ENCODE results near the gene B4GALT5.
"Not testable (repeated sequence)": the region's sequence is repeated elsewhere in the genome, so short reads cannot be mapped to it uniquely, and the experiment has no call there.

B4GALT5 gene

GRCh38 chr20:49713753-49714712, at the start of gene B4GALT5:
B4GALT5 (minus strand) TSS chr20:49713878; CDS start chr20:49713690, 188 bp downstream.
- H3K27ac ChIP-seq, result peak within 1 kb of the TSS; percentile 35

GRCh38 chr20:49762940-49763766, 49.5 kb upstream of the B4GALT5 start:
- H3K36me3 ChIP-seq (ENCODE audit: insufficient read depth, low read length), result no peaks in the 10 kb centered on the region
- DNase-seq (ENCODE audit: low read depth, low spot score), result no peak
- no peak overlapping the region for H3K4me3 ChIP-seq
- no peaks in the 10 kb centered on the region for H3K9me3 ChIP-seq (ENCODE audit: low read depth, low read length)
- H3K27ac ChIP-seq, result no peak overlapping the region
- no peak overlapping the region for H3K9ac ChIP-seq (ENCODE audit: insufficient read length)
- TF ChIP-seq POLR2AphosphoS5 (IDR thresholded peaks at IDR 0.05; ENCODE audit: borderline replicate concordance, low read depth, low read length) (no peak), FOXP2 (optimal IDR thresholded peaks at IDR 0.05; ENCODE audit: control extremely low read depth, extremely low read length, insufficient read depth) (no peak), EZH2 (IDR thresholded peaks at IDR 0.05) (no peak)

More at GRCh38 chr20:49713753-49714712, at the start of gene B4GALT5:
- Histone ChIP-seq H3K9ac (ENCODE audit: insufficient read length) (peak within 1 kb of the TSS; percentile 88), H3K9me3 (ENCODE audit: low read depth, low read length) (no peaks in the 10 kb centered on the region), H3K36me3 (ENCODE audit: insufficient read depth, low read length) (no peaks in the 10 kb centered on the region), H3K4me3 (peak within 1 kb of the TSS; percentile 92)
- no peak for DNase-seq (ENCODE audit: low read depth, low spot score)
- TF ChIP-seq POLR2AphosphoS5 (IDR thresholded peaks at IDR 0.05; ENCODE audit: borderline replicate concordance, low read depth, low read length) (peak; percentile 77), FOXP2 (optimal IDR thresholded peaks at IDR 0.05; ENCODE audit: control extremely low read depth, extremely low read length, insufficient read depth) (no peak), EZH2 (IDR thresholded peaks at IDR 0.05) (no peak)

- not testable (repeated sequence) for H3K36me3 ChIP-seq (ENCODE audit: insufficient read depth, low read length); DNase-seq (ENCODE audit: low read depth, low spot score); H3K27ac ChIP-seq; H3K9me3 ChIP-seq (ENCODE audit: low read depth, low read length); H3K9ac ChIP-seq (ENCODE audit: insufficient read length); H3K4me3 ChIP-seq
Observed at GRCh38 chr20:49761888-49762287, 48.2 kb upstream of the B4GALT5 start.

GRCh38 chr20:49759266-49759950, 45.7 kb upstream of the B4GALT5 start:
- Histone ChIP-seq H3K9me3 (ENCODE audit: low read depth, low read length) (no peaks in the 10 kb centered on the region), H3K4me3 (no peak overlapping the region), H3K9ac (ENCODE audit: insufficient read length) (no peak overlapping the region), H3K27ac (no peak overlapping the region), H3K36me3 (ENCODE audit: insufficient read depth, low read length) (no peaks in the 10 kb centered on the region)
- no peak for DNase-seq (ENCODE audit: low read depth, low spot score)
- no peak for TF ChIP-seq EZH2 (IDR thresholded peaks at IDR 0.05)
- TF ChIP-seq FOXP2 (optimal IDR thresholded peaks at IDR 0.05; ENCODE audit: control extremely low read depth, extremely low read length, insufficient read depth), result no peak
- TF ChIP-seq POLR2AphosphoS5 (IDR thresholded peaks at IDR 0.05; ENCODE audit: borderline replicate concordance, low read depth, low read length), result no peak

- no peak overlapping the region for H3K9ac ChIP-seq (ENCODE audit: insufficient read length)
- TF ChIP-seq POLR2AphosphoS5 (IDR thresholded peaks at IDR 0.05; ENCODE audit: borderline replicate concordance, low read depth, low read length) (no peak), FOXP2 (optimal IDR thresholded peaks at IDR 0.05; ENCODE audit: control extremely low read depth, extremely low read length, insufficient read depth) (no peak), EZH2 (IDR thresholded peaks at IDR 0.05) (no peak)
- no peak overlapping the region for H3K4me3 ChIP-seq
- H3K9me3 ChIP-seq (ENCODE audit: low read depth, low read length), result no peaks in the 10 kb centered on the region
- H3K27ac ChIP-seq, result no peak overlapping the region
- no peak for DNase-seq (ENCODE audit: low read depth, low spot score)
- H3K36me3 ChIP-seq (ENCODE audit: insufficient read depth, low read length), result no peaks in the 10 kb centered on the region
Observed at GRCh38 chr20:49758781-49759180, 45.1 kb upstream of the B4GALT5 start.

- no peaks in the 10 kb centered on the region for H3K9me3 ChIP-seq (ENCODE audit: low read depth, low read length)
- H3K36me3 ChIP-seq (ENCODE audit: insufficient read depth, low read length), result no peaks in the 10 kb centered on the region
- H3K4me3 ChIP-seq, result no peak overlapping the region
- TF ChIP-seq EZH2 (IDR thresholded peaks at IDR 0.05), result no peak
- no peak for TF ChIP-seq FOXP2 (optimal IDR thresholded peaks at IDR 0.05; ENCODE audit: control extremely low read depth, extremely low read length, insufficient read depth)
- no peak for TF ChIP-seq POLR2AphosphoS5 (IDR thresholded peaks at IDR 0.05; ENCODE audit: borderline replicate concordance, low read depth, low read length)
- DNase-seq (ENCODE audit: low read depth, low spot score), result no peak
- H3K27ac ChIP-seq, result no peak overlapping the region
- H3K9ac ChIP-seq (ENCODE audit: insufficient read length), result no peak overlapping the region
Observed at GRCh38 chr20:49757597-49757996, 43.9 kb upstream of the B4GALT5 start.

GRCh38 chr20:49756241-49756640, 42.6 kb upstream of the B4GALT5 start:
- Histone ChIP-seq H3K9ac (ENCODE audit: insufficient read length) (no peak overlapping the region), H3K36me3 (ENCODE audit: insufficient read depth, low read length) (no peaks in the 10 kb centered on the region), H3K4me3 (no peak overlapping the region), H3K27ac (no peak overlapping the region), H3K9me3 (ENCODE audit: low read depth, low read length) (no peaks in the 10 kb centered on the region)
- DNase-seq (ENCODE audit: low read depth, low spot score), result no peak
- TF ChIP-seq FOXP2 (optimal IDR thresholded peaks at IDR 0.05; ENCODE audit: control extremely low read depth, extremely low read length, insufficient read depth), result no peak
- no peak for TF ChIP-seq EZH2 (IDR thresholded peaks at IDR 0.05)
- no peak for TF ChIP-seq POLR2AphosphoS5 (IDR thresholded peaks at IDR 0.05; ENCODE audit: borderline replicate concordance, low read depth, low read length)

GRCh38 chr20:49754596-49754995, 40.9 kb upstream of the B4GALT5 start:
- Histone ChIP-seq H3K36me3 (ENCODE audit: insufficient read depth, low read length) (no peaks in the 10 kb centered on the region), H3K9me3 (ENCODE audit: low read depth, low read length) (no peaks in the 10 kb centered on the region), H3K9ac (ENCODE audit: insufficient read length) (no peak overlapping the region), H3K27ac (no peak overlapping the region), H3K4me3 (no peak overlapping the region)
- DNase-seq (ENCODE audit: low read depth, low spot score), result no peak
- TF ChIP-seq FOXP2 (optimal IDR thresholded peaks at IDR 0.05; ENCODE audit: control extremely low read depth, extremely low read length, insufficient read depth), result no peak
- TF ChIP-seq EZH2 (IDR thresholded peaks at IDR 0.05), result no peak
- no peak for TF ChIP-seq POLR2AphosphoS5 (IDR thresholded peaks at IDR 0.05; ENCODE audit: borderline replicate concordance, low read depth, low read length)
